Thyroid gland (tissue), 4 donors: Measurements from ENCODE around the gene LSM2. TPM values are rescaled to one million over a fixed set of nuclear protein-coding genes. Genes with fewer than 3 reads are reported as not detected.
"Not testable (repeated sequence)": the region's sequence is repeated elsewhere in the genome, so short reads cannot be mapped to it uniquely, and the experiment has no call there.

ENCODE experiments used
- DNase-seq, 2 donors: peaks; one replicate each; pipeline ENCODE4 v3.0.0-alpha.2; 2019
- H3K27ac ChIP-seq, 3 donors: fragments of 200-600 bp; sonication (generic); 1 replicate in 2 of 3; 2 replicates in 1 of 3; pipeline ENCODE4 v1.5.1; 2016 to 2019; ENCODE audit warnings: mild to moderate bottlenecking in 1 of 3, moderate library complexity in 1 of 3
- H3K27me3 ChIP-seq: fragments of 200-600 bp; sonication (generic); one replicate; pipeline ENCODE4 v1.5.1; 2019
- H3K36me3 ChIP-seq, 2 donors: fragments of 200-600 bp; sonication (generic); one replicate each; pipeline ENCODE4 v1.5.1; 2016 to 2019
- H3K4me1 ChIP-seq, 2 donors: fragments of 200-600 bp; sonication (generic); one replicate each; pipeline ENCODE4 v1.5.1; 2017 to 2019
- H3K4me3 ChIP-seq, 3 donors: fragments of 200-600 bp; sonication (generic); replicated peaks in 1 of 3; 1 replicate in 2 of 3; 2 replicates in 1 of 3; pipeline ENCODE4 v1.5.1; 2016; ENCODE audit warnings: mild to moderate bottlenecking in 1 of 3
- H3K9me3 ChIP-seq: fragments of 200-600 bp; sonication (generic); one replicate; pipeline ENCODE4 v1.5.1; 2017
- POLR2A ChIP-seq, 2 donors: fragments of 450-650 bp; IDR thresholded peaks; one replicate each; pipeline ENCODE4 v1.6.1; 2017; ENCODE audit warnings: antibody characterized with exemption in 2 of 2, mild to moderate bottlenecking in 2 of 2, moderate library complexity in 1 of 2
- WGBS, 2 donors: methylation state at CpG; one replicate each; pipeline ENCODE4 v1.1.5; 2017; 5-methylcytosine and 5-hydroxymethylcytosine counted together
- intact Hi-C: fragments of 100-400 bp; cut with DNase I; formaldehyde crosslinking; loops from one replicate; pipeline ENCODE4 v1.15.1; 2023
- total RNA-seq, 4 donors: library from RNA; depleted of rRNA; stranded (reverse); fragments of >200 nt; gene quantifications; one replicate each; pipeline ENCODE4 v1.2.3, GENCODE V29; 2016
- TF ChIP-seq, protein P1 (sequence below), 6 experiments: fragments of 200-600 bp in 3 of 6; fragments of 450-650 bp in 3 of 6; sonication (generic) in 3 of 6; IDR thresholded peaks; one replicate each; pipeline ENCODE4 v1.5.1; 2016 to 2019; ENCODE audit warnings: antibody characterized with exemption in 6 of 6, mild to moderate bottlenecking in 2 of 6, inconsistent platforms in 1 of 6, moderate library complexity in 1 of 6

The LSM2 gene
- total RNA-seq, result 10 to 100 TPM; 29.2 to 48.4 (median 36.5) TPM

- no peaks in the 10 kb centered on the region for H3K27me3 ChIP-seq
- 1% methylated on average over 47 to 49 of the region's 51 CpGs for WGBS, 2 donors
- peaks cover 4 to 17% of the 10 kb centered on the region in 2 donors for H3K4me1 ChIP-seq
- peak in 1 of 2 donors; percentile 97 for TF ChIP-seq POLR2A (IDR thresholded peaks at IDR 0.05)
- TF ChIP-seq, protein P1, sequence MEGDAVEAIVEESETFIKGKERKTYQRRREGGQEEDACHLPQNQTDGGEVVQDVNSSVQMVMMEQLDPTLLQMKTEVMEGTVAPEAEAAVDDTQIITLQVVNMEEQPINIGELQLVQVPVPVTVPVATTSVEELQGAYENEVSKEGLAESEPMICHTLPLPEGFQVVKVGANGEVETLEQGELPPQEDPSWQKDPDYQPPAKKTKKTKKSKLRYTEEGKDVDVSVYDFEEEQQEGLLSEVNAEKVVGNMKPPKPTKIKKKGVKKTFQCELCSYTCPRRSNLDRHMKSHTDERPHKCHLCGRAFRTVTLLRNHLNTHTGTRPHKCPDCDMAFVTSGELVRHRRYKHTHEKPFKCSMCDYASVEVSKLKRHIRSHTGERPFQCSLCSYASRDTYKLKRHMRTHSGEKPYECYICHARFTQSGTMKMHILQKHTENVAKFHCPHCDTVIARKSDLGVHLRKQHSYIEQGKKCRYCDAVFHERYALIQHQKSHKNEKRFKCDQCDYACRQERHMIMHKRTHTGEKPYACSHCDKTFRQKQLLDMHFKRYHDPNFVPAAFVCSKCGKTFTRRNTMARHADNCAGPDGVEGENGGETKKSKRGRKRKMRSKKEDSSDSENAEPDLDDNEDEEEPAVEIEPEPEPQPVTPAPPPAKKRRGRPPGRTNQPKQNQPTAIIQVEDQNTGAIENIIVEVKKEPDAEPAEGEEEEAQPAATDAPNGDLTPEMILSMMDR (IDR thresholded peaks at IDR 0.05), result peak in 3 of 6 experiments; percentile 3 to 24 (median 13)
- intact Hi-C loops, result no loop called here
- H3K9me3 ChIP-seq, result no peaks in the 10 kb centered on the region
- peak; percentile 98 for DNase-seq
- H3K27ac ChIP-seq, result peak within 1 kb of the TSS; percentile 86 to 97 (median 93)
- no peaks in the 10 kb centered on the region for H3K36me3 ChIP-seq
- H3K4me3 ChIP-seq, result peak within 1 kb of the TSS; percentile 53 to 66 (median 57)
Observed at GRCh38 chr6:31806470-31807272, at the start of gene LSM2. TSS of gene LSM2 (minus strand) at chr6:31806966. CDS start at chr6:31806757, 209 bp downstream.

GRCh38 chr6:31851980-31852718, 45.4 kb upstream of the LSM2 start:
- intact Hi-C loops, result not testable (repeated sequence)

DNA sequence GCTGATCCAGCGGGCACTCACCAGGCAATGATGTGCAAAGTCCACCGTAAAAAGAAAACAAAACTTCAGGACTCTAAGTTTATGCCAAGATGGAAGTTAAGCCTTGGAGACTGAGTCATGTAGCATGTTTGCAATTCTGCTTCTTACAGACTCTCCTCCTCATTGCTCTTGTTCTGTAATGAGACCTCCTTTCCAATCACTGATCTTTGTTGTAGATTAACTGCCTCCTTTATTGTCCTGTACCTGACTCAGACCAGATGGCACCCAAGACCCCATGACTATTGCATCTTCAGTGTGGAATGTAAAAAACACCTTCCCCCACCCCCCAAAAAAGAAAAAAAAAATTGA, 44.7 kb upstream of the LSM2 start:
- Histone ChIP-seq H3K27ac (peak overlapping the region in 1 of 3 donors; percentile 45), H3K4me1 (peaks cover 0 to 6% of the 10 kb centered on the region in 2 donors), H3K4me3 (no peak overlapping the region), H3K36me3 (no peaks in the 10 kb centered on the region), H3K27me3 (no peaks in the 10 kb centered on the region), H3K9me3 (no peaks in the 10 kb centered on the region)
- intact Hi-C loops, result no loop called here
- WGBS, 2 donors, result 20 to 35% methylated on average over 2 of the region's 2 CpGs
- DNase-seq, result no peak
- TF ChIP-seq POLR2A (IDR thresholded peaks at IDR 0.05), result no peak
- TF ChIP-seq, protein P1 (IDR thresholded peaks at IDR 0.05), result no peak

More at GRCh38 chr6:31851980-31852718, 45.4 kb upstream of the LSM2 start:
- not testable (repeated sequence) for DNase-seq, H3K36me3 ChIP-seq, H3K9me3 ChIP-seq, H3K4me1 ChIP-seq, H3K4me3 ChIP-seq, H3K27me3 ChIP-seq, H3K27ac ChIP-seq
- WGBS, 2 donors, result 80 to 96% methylated on average over 23 to 25 of the region's 35 CpGs

DNA sequence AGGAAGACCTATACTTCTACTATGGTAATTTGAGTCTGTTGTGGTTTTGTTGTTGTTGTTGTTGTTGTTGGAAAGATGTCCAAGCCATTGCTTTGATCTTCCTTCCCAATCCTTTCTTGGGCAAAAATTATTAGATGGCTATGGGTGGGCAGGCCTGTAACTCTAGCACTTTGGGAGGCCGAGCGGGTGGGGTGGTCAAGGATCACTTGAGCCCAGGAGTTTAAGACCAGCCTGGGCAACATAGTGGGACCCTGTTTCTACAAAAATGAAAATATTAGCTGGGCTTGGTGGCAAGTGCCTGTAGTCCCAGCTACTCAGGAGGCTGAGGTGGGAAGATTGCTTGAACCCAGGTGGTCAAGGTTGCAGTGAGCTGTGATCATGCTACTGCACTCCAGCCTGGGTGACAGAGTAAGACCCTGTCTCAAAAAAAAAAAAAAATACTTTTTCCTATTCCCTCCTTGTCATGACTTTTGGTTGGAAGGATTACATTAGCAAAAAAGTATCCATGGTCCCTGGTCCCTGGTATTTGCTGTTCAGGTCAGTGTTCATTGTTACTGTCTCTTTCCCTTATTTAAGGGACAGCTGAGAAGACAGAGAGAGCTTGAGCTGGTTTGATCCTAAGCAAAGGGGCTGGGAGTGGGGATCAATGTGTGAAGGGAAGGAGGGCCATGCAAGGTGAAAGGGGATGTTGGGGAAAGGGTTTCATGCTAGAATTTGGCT, 44.2 kb upstream of the LSM2 start:
- peaks cover 0 to 6% of the 10 kb centered on the region in 2 donors for H3K4me1 ChIP-seq
- intact Hi-C loops, result no loop called here
- DNase-seq, result no peak
- 98 to 100% methylated on average over 2 of the region's 2 CpGs for WGBS, 2 donors
- peak overlapping the region in 1 of 3 donors; percentile 45 for H3K27ac ChIP-seq
- no peaks in the 10 kb centered on the region for H3K9me3 ChIP-seq
- H3K4me3 ChIP-seq, result no peak overlapping the region
- TF ChIP-seq, protein P1 (IDR thresholded peaks at IDR 0.05), result no peak
- TF ChIP-seq POLR2A (IDR thresholded peaks at IDR 0.05), result no peak
- H3K36me3 ChIP-seq, result no peaks in the 10 kb centered on the region
- no peaks in the 10 kb centered on the region for H3K27me3 ChIP-seq

DNA sequence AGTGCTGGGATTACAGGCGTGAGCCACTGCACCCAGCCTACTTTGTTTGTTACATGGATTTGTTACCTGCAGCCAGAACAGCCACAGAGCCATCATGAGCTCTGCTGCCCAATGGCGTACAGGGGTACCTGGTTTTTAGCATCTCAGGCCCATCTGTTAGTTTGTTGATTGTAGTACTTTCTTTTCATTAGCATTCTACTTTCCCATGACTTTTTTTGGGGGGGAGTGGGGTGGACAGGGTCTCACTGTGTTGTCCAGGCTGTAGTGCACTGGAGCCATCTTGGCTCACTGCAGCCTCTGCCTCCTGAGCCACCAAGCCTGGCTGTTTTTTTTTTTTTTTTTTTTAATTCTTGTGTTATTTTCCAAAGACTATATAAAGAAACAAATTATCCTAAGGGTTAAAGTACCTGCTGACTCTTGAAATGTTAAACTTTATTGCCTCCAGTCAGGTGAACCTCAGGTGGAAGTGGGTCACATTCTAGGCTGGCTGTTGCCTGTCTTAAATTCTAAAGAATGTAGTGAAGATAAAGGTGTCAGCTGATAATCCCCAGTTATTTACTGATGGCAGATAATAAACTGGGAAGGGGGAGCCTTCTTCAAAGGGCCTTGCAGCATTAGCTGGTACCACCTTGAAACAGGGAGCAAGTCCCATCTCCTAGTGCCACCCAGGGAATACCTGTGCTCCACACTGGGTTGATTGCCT, 40.7 kb upstream of the LSM2 start:
- Histone ChIP-seq H3K27me3 (no peaks in the 10 kb centered on the region), H3K36me3 (no peaks in the 10 kb centered on the region), H3K4me1 (peaks cover 0 to 6% of the 10 kb centered on the region in 2 donors), H3K4me3 (no peak overlapping the region), H3K9me3 (no peaks in the 10 kb centered on the region), H3K27ac (no peak overlapping the region)
- TF ChIP-seq POLR2A (IDR thresholded peaks at IDR 0.05), result no peak
- TF ChIP-seq, protein P1 (IDR thresholded peaks at IDR 0.05), result no peak
- intact Hi-C loops, result no loop called here
- DNase-seq, result no peak
- WGBS, 2 donors, result 83 to 97% methylated on average over 2 of the region's 2 CpGs
